ENCODE measurements around the gene HEXIM2.

The HEXIM2 gene

DNA sequence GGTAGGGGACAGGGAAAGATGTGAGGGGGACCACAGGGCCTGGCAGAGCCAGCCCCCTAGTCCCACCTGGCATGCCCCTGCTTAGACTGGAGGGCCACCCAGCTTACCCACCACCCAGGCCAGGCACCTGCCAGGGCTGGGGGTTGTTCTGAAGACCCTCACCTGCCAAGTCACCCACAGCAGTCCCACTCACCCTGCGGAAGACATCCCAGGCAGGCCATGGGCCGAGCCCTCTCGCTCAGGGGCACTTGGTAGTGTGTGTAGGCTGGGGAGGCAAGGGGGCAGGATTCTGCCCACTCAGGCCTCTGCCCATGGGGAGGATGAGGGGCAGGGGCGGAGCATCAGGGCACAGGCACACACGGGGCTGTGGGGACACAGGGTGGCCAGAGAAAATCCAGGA lies 33.3 kb upstream of the HEXIM2 start:
- DNase-seq (ENCODE audit: low read depth), result no peak

DNA sequence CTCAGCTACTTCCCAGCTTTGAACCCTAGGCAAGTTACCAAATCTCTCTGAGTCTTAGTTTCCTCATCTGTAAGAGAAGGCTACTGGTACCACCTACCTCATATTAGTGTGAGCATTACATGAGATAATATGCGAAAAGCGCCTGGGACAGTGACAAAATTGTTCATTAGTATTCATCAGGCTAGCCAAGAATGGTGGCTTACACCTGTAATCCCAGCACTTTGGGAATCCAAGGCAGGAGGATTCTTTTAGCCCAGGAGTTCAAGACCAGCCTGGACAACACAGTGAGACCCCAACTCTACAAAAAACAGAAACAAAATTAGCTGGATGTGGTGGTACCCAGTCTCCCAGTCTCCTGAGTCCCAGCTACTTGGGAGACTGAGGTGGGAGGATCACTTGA lies 32.7 kb upstream of the HEXIM2 start:
- no peak for DNase-seq (ENCODE audit: low read depth)

DNA sequence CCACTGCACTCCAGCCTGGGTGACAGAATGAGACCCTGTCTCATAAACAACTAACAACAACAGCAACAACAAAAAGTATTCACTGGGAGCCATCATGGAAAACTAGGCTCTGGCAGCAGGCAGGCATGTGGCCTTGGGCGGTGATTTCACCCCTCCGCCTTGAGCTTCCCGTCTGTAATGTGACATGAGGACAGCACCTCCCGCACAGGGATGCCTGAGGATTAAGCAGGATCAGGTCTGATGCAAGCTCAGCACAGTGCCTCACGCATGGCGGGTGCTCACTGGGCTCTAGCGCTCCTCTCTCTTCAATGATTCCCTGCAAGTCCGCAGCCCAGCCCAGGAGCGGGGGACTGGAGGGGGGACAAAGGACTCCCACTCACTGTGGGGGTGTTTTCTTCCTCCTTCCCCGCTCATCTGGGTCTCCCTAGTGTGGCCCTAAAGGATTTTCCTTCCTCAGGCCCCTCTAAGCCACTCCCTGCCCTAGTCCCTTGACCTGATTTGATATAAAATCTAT lies 32.2 kb upstream of the HEXIM2 start:
- DNase-seq (ENCODE audit: low read depth), result no peak

DNA sequence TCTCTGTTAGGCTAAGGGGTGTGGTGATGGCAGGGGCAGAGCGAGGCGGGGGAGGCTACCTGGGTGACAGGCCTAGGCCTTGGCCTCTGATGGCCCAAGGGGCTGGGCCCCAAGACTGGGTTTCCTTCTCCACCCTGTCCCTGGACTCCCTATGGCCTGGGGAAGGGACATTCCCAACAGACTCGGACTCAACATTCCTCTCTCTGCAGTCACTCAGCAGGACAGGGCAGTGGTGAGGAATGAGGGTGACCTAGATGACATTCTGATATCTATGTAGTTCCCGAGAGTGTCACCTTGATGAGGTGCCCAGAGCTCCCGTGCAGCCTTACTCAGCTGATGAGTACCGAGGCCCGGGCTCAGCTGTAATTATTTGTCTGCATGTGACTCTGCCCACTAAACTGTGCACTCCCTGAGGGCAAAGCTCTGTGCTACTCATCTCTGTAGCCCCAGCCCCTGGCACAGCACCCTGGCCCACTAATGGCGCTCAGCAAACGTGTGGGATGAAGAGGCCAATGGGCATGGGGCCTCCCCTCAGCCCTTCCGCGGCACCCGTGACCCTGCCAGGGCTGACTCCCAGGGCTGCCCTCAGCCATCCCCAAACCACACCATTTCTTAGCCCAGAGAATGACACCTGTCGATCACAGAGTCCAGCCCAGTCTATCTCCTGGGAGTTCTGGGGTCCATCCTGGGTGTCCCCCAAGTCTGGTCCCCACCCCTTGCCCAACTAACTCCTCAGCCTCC lies 31.6 kb upstream of the HEXIM2 start:
- DNase-seq (ENCODE audit: low read depth), result no peak

DNA sequence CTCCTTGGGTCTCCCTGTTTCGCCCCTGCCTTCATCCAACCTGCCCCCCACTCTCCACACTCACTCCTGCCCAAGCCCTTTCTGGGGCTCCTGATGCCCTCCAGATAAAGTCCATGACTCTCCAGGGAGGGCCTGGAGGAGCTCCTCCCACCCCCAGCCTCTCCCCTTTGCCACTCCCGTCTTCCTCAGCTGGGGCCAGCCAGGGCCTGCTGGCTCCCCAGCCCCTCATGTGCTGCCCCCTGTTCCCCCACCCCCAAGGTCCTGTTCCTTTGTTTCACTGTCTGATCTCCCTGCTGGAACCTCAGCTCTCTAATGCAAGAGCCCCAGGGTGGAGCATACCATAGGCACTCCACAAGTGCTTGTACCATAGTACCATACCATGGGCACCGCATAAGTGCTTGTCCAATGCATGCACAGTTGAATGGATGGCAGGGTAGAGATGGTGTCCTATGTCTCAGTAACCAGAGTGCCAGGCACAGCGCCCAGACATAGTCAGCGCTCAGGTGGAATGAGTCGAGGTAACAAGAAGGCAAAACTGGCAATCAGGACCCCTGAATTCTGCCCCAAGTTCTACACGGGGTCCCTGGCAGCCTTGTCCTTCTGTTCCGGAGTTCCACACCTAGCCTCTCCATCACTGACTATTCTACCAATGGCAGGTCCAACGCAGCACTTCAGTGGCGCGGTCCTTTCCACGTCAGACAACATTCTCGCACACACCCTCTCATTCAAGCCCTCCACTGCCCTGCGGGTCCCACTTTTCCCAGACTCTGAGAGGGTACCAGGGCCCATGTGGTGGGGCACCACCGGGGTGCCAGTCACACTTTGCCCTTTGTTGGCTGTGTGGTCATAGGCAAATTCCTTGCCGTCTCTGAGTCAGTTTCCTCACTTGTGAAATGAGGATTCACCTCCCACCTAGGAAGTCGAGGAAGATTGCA lies 30.7 kb upstream of the HEXIM2 start:
- DNase-seq (ENCODE audit: low read depth), result no peak

DNA sequence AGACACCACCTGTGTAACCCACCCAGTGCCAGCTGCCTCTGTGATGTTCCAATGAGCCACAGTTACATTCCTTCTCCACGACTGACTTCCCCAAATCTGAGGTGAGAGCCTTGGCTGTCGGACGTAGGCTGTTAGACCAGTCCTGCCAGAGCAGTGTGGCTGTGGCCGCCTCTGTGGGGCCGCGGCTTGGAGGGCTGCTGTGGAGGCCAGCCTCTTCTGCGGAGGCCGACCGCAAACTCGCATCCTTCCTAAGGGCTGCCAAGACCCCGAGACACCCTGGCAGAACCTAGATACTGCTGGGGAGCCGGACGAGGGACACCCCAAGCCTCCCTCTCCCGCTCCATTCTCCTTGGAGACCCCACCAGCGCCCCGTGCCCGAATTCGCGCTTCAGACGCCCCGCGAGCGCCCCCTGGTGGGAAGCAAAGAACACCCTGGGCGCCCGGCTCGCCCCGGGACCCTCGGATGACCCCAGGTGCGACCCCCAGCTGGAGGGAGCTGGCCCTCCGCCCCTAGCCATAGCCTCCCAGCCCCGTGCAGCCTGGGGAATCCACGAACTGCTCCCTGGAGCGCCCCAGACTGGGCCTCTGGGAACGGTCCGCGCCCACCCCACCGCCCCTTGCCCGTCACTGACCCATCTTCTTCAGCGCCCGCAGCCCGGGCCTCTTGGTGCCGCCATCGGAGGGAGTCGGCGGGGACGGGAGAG lies 29.9 kb upstream of the HEXIM2 start:
- no peak for DNase-seq (ENCODE audit: low read depth)

DNA sequence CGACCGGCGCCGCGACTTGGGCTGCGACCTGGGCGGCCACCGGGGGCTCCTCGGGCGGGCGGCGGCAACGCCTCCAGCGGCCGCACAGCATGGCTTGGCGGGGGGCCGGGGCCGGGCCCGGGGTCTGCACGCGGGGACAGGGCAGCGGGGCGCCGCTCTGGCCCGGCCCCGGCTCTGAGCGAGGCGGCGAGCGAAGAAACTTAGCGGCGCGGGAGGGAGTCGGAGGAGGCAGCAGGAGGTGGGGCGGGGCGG lies 29.4 kb upstream of the HEXIM2 start, which contains the start of gene PLCD3:
Gene PLCD3, minus strand, starts transcription at position 196 of the 252 bp plus-strand sequence. Its CDS starts 105 bp downstream, at position 91.
- DNase-seq (ENCODE audit: low read depth), result no peak

DNA sequence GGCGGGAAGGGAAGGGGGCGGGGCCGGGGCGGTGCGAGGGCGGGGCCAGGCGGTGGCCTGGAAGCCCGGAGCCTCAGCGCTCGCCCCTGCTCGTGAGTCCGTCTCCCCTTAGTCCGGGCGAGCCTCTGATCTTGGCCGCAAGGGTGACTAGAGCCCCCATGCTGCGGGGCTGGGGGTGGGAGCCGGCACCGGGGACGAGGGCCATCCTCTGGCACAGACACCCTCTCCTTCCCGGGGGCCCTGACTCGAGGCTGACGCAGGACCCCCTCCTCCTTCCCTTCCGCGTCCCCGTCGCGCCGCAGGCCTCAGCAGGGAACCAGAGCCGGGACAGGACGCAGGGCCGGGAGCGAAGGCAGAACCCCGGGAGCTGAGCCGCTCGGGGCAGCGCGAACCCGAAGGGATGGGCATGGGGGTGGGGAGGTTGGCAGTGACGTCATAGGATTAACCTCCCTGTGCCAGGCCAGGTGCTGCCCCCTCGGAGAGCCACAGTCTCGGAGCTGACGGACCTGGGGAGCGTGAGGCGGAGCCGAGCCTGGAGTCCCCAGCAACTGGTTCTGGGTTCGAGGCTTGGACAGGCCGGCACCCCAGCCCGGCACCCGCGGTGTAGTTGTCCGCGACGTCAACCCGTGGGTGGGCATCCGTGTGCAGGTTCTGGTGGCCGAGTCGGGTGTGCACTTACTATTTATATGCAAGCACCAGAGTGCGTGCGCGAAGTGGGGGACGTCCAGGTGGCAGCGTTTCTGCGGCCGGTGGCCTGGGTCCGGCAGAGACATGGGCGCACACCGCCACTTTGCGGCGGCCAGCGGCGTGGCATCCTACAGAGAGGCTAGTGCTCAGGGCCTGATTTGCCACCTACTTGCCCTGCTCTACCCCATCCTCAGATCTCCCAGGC lies 28.9 kb upstream of the HEXIM2 start:
- no peak for DNase-seq (ENCODE audit: low read depth)

DNA sequence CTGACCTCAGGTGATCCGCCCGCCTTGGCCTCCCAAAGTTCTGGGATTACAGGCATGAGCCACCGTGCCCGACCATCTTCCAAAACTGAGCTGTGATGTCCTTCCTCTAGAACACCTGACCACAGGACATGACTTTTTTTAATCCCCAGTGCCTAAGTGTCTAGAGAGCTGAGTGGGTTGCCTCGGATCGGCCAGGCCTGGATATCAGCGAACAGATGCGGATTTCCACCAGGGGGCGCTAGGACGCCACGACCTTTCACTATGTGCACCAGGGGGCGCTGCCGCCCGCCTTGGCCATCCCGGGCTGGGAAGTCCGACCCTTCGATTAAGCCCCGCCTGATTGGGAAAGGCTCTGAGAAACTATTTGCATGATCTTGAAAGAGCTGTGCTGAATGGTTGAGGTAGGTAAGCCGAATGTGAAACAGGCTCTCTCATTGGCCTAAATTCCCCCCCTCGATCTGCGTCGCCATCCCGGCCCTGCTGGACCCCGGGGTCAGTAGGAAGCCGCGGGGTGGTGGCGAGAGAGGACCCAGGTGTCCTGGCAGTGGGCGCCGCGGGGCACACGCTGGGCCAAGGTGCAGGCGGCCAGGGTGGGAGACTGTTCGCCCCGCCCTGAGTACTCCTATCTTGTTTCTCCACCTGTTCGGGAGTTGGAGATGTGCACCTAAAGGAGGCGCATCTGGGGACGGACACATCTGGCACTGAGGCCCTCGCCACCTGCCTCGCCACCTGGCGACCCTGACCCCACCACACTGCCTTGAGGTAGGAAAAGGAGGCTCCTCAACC lies 26.3 kb upstream of the HEXIM2 start, which contains the start of gene ACBD4:
Gene ACBD4, plus strand, starts transcription at position 496 of the 786 bp plus-strand sequence. CDS start 458 bp downstream, outside the sequence.
- DNase-seq (ENCODE audit: low read depth), result peak; percentile 95

DNA sequence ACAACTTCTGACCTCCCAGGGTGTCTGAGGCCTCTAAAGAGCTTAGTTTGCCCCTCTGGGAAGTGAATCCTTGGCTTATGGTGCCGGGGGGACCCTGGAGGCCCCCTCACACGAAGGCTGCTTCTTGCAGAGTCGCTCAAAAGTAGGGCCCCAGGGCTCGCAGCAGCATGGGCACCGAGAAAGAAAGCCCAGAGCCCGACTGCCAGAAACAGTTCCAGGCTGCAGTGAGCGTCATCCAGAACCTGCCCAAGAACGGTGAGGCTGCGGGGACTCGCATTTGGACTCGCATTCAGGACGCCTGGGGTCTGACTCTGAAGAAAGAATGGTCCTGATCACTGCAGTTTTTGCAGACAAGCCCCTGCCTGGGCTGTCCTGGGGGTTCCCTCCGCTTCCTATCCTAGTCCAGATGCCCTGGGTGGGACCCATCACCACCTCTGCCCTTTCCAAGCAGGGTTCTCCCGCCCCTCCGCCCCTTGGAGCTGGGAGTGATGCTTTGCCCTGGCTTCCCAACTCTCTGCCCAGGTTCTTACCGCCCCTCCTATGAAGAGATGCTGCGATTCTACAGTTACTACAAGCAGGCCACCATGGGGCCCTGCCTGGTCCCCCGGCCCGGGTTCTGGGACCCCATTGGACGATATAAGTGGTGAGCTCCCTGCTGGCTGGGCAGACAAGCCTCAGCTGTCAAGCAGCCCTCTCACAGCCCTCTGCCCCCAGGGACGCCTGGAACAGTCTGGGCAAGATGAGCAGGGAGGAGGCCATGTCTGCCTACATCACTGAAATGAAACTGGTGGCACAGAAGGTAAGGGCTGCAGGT lies 25.5 kb upstream of the HEXIM2 start:
- DNase-seq (ENCODE audit: low read depth), result no peak

DNA sequence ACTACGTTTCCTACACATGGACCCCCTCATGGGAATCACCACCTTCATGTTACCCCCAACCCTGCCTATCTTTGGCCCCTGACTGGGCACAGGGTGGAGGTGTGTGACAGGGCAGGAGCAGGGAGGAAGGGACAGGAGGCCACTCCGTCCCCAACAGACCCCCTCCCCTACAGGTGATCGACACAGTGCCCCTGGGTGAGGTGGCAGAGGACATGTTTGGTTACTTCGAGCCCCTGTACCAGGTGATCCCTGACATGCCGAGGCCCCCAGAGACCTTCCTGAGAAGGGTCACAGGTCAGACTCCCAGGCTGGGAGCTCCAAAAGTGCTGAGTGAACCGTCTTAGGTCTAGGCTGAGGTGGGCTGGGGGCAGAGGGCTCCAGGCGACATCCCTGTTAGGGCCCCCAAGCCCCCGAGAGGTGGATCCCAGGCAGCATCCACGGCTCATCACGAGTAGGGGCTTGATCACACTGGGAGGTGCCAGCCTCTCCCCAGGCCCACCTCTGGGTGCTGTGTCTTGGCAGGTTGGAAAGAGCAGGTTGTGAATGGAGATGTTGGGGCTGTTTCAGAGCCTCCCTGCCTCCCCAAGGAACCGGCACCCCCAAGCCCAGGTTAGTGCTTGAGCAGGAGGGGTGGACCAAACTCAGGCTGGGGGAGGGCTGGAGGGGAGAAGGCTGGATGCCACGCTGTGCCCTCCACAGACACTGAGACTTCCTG lies 24.7 kb upstream of the HEXIM2 start:
- DNase-seq (ENCODE audit: low read depth), result no peak

DNA sequence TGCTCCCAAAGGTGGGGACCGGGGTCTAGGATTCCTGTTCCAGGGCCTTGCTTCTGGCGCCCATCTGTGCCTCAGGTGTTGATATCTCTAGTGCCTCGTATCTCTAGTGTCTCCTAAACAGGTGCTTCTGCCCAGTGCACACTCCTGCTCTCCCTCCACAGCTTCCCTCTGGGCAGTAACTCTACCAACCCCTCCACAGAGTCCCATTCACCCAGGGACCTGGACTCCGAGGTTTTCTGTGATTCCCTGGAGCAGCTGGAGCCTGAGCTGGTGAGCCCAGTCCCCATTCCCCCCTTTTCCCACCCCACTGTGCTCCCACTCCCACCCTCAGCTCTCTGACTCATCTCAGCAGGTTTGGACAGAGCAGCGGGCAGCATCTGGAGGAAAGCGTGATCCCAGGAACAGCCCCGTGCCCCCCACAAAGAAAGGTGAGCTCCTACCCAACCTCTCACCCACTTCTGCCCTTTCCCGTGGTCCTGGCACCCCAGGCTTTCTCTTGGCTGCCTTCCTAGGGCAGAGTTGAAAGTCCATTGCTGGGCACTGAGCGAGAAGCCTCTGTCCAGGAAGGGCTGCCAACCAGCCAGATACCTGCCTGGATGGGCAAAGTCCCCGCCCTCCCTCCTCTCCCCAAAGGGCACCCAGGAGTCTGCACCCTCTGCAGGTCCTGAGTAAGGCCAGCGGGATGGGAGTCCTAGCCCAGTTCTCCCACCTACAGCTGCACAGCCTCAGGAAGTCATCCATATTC lies 23.9 kb upstream of the HEXIM2 start:
- no peak for DNase-seq (ENCODE audit: low read depth)

DNA sequence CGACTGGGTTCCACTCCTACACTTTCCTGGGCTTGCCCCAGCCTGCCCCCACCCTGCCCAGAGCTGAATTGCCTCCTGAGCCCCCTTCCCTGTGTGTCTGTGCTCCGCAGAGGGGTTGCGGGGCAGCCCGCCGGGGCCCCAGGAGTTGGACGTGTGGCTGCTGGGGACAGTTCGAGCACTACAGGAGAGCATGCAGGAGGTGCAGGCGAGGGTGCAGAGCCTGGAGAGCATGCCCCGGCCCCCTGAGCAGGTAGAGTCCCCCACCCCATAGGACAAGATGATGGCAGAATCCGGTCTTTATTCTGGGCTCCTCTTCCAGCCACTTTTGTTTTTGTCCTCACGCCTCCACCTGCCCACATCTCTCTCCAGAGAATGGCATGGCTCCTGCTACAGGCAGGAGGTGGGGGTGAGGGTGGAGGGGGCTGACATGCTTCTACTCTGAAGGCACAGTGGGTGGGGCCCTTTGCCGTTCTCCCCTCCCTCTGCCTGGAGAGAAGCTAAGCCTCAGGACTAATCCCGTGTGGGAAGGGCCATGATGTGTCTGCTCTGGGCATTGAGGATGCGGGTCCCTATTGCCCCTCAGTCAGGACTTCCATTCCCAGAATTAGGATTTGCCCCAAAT lies 22.7 kb upstream of the HEXIM2 start:
- DNase-seq (ENCODE audit: low read depth), result no peak

DNA sequence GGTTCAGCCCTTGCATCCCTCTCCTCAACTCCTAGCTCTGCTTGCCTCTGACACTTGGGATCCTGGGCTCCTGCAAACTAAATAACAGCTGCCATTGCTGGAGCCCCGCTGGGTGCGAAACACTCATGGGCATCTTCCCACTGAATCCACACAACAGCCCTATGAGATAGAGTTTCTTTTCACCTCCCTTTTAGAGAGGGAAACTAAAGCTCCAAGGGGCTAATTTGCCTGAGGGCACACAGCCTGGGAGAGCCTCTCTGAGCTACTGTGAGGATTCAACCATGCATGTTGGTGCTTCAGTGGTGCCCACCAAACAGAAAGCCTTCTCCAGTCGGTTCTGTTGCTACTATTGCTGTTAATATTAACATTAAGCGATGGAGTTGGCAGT lies 22.1 kb upstream of the HEXIM2 start:
- no peak for DNase-seq (ENCODE audit: low read depth)

DNA sequence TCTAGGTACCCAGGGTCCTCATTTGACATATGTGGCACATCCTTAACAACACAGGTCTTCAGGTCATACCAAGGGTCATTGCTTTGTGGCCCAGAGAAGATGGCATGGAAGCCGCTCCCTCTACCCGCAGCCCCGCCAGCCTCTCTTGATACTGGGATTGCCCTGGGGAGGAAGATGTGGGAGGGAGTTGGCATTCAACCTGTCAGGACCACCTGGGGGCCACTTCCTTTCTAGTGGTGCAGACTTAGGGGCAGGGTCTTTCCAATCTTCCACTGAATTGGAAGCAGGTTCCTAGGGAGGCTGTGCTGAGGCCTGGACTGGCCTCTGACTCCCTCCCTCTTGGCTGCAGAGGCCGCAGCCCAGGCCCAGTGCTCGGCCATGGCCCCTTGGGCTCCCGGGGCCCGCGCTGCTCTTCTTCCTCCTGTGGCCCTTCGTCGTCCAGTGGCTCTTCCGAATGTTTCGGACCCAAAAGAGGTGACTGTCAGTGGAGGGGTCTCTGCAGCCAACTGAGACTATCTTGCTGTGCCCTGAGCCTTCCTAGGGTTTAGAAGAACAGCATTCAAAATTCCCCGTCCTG lies 18.5 kb upstream of the HEXIM2 start:
- no peak for DNase-seq (ENCODE audit: low read depth)

DNA sequence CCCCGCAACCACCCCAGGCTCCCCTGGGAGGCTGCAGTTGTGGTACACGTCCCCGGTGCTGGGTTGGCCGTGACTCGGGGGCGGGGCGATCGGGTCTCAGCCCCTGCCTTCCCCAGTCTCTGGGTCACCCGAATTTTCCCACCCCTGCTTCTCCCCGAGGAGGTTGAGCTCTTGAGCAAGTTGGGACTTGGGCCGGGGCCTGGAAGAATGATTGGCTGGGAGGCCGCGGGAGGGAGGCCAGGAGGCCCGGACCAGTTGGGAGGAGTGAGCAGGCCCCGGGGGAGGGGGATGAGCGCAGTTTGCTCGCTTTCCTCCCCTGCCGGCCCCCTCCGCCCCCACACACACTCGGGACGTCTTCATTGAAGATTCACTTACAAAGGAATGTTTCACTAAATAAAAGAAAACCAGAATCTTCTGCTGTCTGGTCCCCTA lies 17.9 kb upstream of the HEXIM2 start:
- DNase-seq (ENCODE audit: low read depth), result no peak

DNA sequence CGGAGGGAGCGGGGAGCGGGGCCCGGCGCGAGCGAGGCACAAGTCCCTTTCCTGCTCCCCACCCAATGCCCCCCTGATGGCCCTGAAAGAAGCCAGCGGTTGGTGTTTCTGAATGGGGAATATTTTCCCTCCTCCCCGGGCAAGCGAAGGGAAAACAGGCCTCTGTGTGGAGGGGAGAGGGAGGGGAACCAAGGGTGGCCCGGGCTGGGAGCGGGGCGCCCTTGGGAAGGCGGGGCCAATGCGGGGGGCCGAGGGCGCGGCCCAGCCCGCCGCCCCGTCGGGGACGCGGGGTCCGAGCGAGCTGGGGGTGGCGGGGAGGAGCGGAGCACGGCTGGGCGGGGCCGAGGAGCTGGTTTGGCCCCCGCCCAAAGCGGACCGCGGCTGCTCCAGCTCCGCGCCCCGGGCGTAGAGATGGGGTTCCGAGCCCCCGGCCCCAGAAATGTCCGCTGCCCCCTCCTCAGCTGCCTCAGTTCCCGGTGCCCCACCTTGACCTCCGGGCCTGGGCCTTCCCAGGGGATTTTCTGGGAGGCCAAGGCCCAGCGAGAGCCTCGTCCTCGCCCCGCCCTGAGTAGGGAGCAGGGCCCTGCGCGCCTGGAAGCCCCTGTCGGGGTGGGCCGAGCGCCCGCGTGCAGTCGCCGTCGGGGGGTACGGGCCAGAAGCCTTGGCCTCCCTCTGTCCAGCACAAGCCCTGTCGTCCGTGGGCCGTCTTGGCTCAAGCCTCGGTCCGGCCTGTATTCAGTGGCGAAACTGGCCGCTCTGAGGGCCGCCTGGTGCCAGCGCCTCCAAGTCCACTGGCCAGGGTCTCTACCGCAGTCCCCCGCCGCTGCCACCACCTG lies 17.3 kb upstream of the HEXIM2 start:
- DNase-seq (ENCODE audit: low read depth), result no peak

All from stimulated activated CD8-positive, alpha-beta memory T cell treated with anti-CD3 and anti-CD28 coated beads, Interleukin-15, amount 100 ng/mL, for 1 hour (primary cell).